GM12891 (cell line): ENCODE data around the gene EFNA2.

ENCODE experiments used
- POLR2A ChIP-seq: IDR thresholded peaks from 2 replicates; pipeline ENCODE4 v1.6.1; 2011; ENCODE audit warnings: low read depth, low read length, control low read depth
- POLR2AphosphoS5 ChIP-seq: IDR thresholded peaks from 2 replicates; pipeline ENCODE4 v1.6.1; 2011; ENCODE audit warnings: low read depth, low read length, control low read depth

- TF ChIP-seq POLR2A (no peak), POLR2AphosphoS5 (no peak)
Measured at GRCh38 chr19:1264801-1265614, 20.7 kb upstream of the EFNA2 start.
